HuH-7.5 (cell line): ENCODE results near the gene PGLYRP4.

Experiments used
- DNase-seq: peaks from one replicate; pipeline ENCODE4 v3.0.0; 2011; ENCODE audit warnings: low spot score

Gene PGLYRP4

GRCh38 chr1:153375511-153375910 is 26.9 kb upstream of the PGLYRP4 start, which contains the start of gene S100A12:
S100A12 (minus strand) TSS chr1:153375621; CDS start chr1:153374592, 1,029 bp downstream.
- no peak for DNase-seq

DNA sequence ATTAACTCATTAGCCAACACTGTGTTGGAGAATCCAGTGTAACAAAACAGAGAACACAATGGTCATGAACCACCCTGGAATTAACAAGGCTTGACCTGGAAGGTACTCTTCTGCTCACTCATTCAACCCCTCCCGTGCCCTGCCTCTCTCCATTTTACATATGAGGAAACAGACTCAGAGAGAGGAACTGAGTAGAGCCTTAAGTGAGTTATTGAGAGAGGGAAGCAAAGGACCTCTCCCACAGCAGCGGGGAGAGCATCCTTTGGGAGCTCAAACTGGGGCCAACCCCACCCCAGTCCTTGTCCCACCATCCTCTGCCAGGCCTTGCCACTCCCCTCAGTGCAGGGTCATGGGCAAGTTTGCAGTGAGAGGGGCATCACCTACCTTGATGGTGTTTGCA is 25.4 kb upstream of the PGLYRP4 start:
- no peak for DNase-seq

DNA sequence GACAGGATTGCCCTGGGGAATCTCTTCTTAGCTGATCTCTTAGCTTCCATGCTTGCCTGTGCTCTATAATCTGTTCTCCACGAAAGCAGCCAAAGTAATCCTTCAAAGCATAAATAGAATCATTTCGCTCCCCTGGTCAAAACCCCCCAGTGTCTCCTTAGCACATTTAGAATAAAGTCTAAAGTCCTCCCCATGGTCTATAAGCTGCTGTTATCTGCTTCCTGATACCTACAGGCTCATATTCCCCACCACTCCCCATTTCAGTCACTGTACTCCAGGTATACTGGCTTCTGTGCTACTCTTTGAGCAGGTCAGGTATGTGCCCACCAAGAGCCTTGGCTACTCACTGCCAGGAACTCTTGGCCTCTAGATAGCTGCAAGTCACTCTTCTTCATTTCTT is 23.9 kb upstream of the PGLYRP4 start:
- no peak for DNase-seq

DNA sequence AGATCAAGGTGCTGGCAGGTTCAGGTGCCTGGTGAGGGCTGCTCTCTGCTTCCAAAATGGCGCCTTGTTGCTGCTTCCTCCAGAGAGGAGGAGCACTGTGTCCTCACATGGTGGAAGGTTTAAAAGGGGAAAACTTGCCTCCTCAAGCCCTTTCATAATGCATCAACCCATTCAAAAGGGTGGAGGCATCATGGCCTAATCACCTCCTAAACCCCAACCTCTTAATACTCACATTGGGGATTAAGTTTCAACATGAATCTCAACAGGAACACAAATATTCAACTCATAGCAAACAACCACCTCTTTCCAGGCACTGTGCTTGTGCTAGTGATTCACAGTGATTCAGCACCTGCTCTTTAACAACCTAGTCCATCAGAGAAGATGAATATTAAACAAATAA is 22.6 kb upstream of the PGLYRP4 start:
- no peak for DNase-seq

DNA sequence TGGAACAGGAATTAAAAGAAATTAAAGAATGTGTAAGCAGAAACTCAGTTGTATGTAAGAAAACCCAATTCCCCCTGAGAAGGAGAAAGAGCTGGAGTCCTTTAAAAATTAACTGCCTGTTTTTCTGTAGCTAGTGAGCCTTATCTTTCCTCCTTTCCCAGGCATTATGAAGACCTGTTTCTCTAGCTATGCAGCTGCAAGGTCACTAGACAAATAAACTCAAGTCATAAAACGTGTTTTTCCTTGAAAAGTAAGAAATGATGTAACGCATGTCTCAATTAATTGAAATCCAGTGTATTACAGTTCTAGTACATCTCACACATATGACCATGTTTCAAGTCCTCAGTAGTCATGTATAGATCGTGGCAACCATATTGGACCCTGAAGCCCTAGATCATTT is 21.5 kb upstream of the PGLYRP4 start:
- no peak for DNase-seq

DNA sequence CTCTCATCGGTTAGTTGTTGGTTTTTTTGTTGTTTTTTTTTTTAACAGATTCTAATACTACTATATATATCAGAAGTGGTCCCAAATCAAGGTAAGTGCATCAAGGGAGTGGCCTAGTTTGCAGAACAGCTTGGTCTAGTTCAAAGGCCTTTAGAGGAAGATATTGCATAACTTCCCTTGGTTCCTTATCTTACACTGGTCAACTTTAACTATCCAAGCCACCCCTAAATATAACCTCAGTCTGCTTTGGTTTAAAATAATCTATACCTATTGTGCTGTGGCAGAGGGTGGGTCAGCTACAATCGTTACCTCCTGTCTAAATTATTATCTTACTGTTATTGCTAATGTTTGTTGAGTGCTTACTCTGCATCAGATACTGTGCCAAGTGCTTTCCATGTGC is 19.9 kb upstream of the PGLYRP4 start:
- DNase-seq = no peak

DNA sequence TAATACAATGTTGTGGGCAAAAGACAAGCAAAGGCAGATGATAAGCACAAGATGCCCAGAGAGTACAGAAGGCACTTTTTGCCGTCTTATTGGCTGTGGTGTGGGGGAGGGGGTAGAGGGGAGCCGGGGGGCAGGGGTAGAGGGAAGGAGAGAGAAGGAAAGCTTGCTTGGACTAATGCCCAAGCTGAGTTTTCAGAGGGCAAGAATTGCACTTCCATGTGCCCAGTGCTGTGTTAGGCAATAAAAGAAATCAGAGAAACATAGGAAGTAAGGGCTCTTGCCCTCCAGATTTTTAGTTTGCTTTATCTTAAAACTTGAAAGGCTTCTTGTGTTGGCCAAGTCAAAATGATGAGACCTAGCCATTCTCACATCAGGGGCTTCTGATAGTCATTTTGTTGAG is 18.4 kb upstream of the PGLYRP4 start:
- no peak for DNase-seq

- DNase-seq = no peak
Measured at GRCh38 chr1:153366261-153366660, 17.6 kb upstream of the PGLYRP4 start.

DNA sequence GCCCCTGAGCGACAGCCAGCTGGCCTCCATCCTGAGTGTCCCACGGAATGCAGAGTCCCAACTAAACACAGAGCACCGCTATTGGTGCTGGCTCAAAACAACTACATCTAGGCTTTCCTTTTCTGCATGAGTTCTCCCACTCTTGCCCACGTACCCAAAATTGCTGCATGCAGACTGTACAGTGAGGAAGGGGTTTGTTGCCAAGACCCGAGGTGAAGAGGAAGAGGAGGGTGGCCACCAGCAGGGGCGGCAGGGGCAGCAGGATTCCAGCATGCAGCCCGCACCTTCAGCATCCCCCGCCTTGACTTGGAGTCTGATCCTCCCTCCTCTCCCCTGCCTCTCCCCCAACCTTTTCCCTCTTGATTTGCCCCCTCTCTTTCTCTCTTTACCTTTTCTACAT is 17.1 kb upstream of the PGLYRP4 start:
- DNase-seq = no peak

GRCh38 chr1:153364766-153365666 is 16.4 kb upstream of the PGLYRP4 start:
- no peak for DNase-seq

GRCh38 chr1:153364156-153364555 is 15.5 kb upstream of the PGLYRP4 start:
- DNase-seq = no peak

- no peak for DNase-seq
Measured at GRCh38 chr1:153363641-153364040, 15.0 kb upstream of the PGLYRP4 start.

- DNase-seq = no peak
Measured at GRCh38 chr1:153362187-153362775, 13.6 kb upstream of the PGLYRP4 start.

GRCh38 chr1:153361480-153362109 is 13.0 kb upstream of the PGLYRP4 start:
- DNase-seq = no peak

DNA sequence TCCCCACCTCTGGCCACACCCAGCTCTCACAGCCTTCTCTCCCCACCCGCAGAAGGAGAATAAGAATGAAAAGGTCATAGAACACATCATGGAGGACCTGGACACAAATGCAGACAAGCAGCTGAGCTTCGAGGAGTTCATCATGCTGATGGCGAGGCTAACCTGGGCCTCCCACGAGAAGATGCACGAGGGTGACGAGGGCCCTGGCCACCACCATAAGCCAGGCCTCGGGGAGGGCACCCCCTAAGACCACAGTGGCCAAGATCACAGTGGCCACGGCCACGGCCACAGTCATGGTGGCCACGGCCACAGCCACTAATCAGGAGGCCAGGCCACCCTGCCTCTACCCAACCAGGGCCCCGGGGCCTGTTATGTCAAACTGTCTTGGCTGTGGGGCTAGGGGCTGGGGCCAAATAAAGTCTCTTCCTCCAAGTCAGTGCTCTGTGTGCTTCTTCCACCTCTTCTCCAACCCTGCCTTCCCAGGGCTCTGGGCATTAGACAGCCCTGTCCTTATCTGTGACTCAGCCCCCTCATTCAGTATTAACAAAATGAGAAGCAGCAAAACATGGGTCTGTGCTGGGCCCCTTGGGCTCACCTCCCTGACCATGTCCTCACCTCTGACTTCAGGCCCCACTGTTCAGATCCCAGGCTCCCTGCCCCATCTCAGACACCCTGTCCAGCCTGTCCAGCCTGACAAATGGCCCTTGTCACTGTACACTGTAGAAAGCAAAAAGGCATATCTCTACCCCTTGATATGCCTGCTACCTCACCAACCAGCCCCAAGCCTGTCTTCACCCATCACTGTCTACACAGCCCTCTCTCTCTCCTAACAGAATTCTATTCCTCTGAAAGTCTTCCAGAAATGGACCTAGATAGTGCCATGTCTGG is 12.2 kb upstream of the PGLYRP4 start:
- no peak for DNase-seq

DNA sequence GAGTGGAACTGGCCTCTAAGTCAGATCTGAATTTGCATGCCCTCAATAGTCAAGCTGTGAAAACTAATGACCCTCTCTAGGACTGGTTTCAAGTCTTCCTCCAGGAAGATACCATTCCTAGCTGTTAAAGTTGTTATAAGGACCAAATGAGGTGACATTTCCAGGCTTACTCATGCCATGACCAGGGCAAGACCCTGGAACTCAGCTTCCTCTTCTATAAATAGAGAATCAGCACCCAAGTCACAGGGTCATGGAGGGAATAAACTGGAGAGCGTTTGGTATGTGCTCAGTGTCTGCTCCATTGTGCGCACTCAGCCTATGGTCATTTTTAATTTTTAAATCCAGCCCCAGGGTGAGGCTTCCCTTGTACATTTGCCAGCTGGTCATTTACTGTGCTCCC is 11.5 kb upstream of the PGLYRP4 start:
- DNase-seq = no peak

DNA sequence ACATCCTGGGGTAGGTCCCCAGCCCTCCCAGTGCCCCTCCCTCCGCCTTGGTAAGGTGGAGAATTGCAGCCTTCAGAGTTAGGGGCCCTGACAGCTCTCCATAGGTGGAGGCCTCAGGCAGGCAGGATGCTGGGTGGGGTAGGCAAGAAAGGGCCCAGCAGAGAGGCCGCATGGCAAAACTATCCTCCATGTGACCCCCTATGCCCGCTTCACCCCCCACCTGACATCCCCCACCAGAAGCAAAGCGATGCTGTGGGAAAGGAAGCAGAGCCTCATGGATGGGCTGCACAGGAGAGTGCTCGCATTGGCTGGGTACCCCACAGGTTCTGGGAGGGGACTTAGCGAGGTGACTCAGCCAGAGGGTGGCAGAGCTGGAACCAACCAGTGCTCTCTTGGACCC is 10.6 kb upstream of the PGLYRP4 start:
- no peak for DNase-seq

DNA sequence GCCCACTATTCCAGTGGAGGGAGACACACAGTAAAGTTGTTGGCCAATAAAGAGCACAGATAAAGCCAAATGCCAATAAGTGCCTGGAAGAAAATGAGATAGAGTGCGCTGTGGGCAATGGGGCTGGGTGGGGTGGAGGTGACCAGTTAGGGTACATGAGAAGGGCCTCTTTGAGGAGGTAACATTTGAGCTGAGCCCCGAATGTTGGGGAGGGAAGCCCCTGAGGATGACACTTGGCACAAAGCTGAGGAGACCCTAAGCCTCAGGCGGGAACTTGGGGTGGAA is 10.0 kb upstream of the PGLYRP4 start:
- DNase-seq = no peak

GRCh38 chr1:153357853-153358690 is 9.4 kb upstream of the PGLYRP4 start, which contains the start of gene S100A9:
S100A9 (plus strand) TSS chr1:153357854; CDS start chr1:153358284, 430 bp downstream.
- no peak for DNase-seq

DNA sequence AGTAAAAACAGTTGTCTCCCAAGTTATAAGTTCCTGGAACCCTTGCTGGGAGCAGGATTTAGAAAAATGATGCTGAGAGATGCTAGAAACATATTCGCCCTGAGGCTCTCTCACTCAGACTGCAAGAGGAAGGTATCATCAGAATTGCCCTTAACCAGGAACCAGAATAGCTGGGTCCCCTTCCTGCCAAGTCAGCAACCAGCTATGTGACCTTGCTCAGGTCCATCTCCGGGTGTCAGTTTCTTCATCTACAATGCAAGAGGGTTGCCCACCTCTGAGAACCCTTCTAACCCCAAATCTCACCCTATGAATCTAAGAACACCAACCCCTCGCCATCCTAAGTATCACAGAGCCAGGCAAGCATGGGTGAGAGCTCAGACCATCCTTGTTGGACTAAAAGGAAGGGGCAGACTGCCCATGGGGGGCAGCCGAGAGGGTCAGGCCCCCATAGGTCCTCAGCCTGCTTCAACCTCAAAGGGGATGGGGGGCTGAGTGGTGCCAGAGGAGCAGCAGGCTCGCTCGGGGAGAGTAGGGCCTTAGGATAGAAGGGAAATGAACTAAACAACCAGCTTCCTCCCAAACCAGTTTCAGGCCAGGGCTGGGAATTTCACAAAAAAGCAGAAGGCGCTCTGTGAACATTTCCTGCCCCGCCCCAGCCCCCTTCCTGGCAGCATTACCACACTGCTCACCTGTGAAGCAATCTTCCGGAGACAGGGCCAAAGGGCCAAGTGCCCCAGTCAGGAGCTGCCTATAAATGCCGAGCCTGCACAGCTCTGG is 8.6 kb upstream of the PGLYRP4 start:
- DNase-seq = no peak
